ENCODE data around the gene MIA3.
A peak's percentile ranks its signal among the peaks of the same experiment; 100 is the strongest.
"Not testable (repeated sequence)": the region's sequence is repeated elsewhere in the genome, so short reads cannot be mapped to it uniquely, and the experiment has no call there.

Gene MIA3

DNA sequence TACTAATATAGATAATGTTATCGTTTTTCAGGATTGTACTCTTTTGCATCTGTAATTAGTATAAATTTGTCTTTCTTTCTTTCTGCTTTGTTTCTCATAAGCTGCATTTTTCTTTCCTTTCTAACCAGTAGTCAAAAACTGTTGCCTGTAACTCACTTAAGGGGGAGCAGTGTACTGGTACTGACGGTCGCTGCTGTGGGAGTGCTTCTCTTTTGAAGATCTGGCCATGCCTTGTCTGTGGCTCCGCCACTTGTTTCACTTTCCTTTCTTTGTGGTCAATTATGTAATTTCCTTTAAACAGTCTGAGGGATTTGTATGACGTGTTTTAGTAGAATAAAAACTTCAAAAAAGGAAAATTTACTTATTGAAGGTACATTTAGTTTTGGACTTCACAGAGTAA is 37.0 kb downstream of the MIA3 start:
- no peak overlapping the region for H3K4me3 ChIP-seq (replicated peaks in 1 of 2; ENCODE audit: low read depth in 2 of 2, low read length in 2 of 2)

DNA sequence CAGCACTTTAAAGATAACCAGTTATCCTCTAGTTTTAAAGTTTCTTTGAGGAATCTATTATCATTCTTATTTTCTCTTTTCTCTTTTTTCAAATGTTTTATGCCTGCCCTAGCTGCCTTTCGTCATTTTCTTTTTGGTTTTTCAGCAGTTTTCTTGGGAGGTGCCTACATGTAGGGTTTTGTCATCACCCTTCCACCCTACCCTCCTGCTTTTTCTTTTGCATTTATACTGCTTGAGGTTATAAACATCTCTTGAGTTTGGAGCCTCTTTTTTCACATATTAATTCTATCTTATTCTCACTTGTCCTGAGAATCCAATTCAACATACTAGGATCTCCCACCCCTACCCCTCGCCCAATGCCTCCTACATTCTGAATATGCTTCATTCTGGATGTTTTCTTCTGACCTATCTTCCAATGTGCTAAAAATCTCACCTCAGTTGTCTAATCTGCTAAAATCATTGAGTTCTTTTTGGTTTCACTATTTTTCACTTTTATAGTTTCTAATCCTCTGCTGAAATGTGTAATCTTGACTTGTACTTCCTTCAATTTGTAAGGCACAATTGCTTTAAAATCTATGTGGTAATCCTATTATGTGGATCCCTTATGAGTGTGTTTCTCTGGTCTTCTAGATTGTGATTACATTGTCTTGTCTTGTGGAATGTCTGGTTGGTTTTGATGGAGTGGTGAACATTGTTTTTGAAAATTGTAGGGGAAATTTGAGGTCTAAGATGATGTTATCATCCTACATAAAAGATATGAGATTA is 38.7 kb downstream of the MIA3 start:
- TF ChIP-seq CTCF (IDR thresholded peaks at IDR 0.05; ENCODE audit: low read depth, low read length) = no peak
- no peak for DNase-seq (ENCODE audit: low read depth in 2 of 2)
- H3K4me3 ChIP-seq (replicated peaks in 1 of 2; ENCODE audit: low read depth in 2 of 2, low read length in 2 of 2) = no peak overlapping the region

More for the DNA sequence above, 37.0 kb downstream of the MIA3 start:
- peak; percentile 14 to 62 for DNase-seq (ENCODE audit: low read depth in 2 of 2)
- TF ChIP-seq CTCF (IDR thresholded peaks at IDR 0.05; ENCODE audit: low read depth, low read length) = no peak

DNA sequence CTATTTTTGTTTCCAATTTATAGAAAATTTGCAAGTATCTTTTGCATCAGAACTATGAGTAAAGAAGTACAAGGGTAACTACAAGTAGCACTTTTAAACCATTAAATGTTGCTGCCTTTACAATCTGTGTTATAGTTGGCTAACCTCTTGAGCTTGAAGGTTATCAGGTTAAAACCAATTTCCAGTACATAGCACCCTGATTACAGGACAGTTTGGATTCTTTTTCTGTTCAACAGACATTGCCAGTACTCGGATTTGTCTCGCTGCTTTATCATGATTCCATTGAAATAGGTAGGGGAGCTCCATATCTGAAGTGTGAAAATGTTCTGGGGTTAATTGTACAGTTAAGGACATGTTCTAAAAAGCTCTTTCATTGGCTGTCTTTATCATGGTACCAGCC is 40.0 kb downstream of the MIA3 start:
- no peak for DNase-seq (ENCODE audit: low read depth in 2 of 2)
- no peak for TF ChIP-seq CTCF (IDR thresholded peaks at IDR 0.05; ENCODE audit: low read depth, low read length)
- H3K4me3 ChIP-seq (replicated peaks in 1 of 2; ENCODE audit: low read depth in 2 of 2, low read length in 2 of 2) = no peak overlapping the region

DNA sequence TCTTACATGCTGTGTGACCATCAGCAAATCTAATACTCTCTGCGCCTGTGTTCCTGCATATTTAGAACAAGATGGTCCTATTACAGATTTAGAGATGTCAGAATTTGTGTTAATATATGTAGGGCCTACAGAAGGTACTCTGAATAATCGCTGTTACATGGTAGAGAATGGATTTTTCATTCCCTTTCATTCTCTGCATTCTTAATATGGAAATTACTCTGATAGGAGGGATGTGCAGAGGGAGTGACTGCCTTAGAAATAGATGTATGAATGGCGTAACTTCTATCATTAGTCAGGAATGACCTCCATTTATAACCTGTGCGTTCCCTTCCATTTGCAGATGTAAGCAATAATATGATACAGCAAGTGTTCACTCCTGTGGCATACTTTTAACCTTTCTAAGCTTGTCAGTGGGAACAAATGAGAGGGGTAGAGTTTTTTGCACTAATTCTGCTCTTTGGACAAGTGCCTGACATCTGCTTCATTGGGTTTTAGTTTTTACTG is 45.6 kb downstream of the MIA3 start:
- DNase-seq (ENCODE audit: low read depth in 2 of 2) = no peak
- H3K4me3 ChIP-seq (replicated peaks in 1 of 2; ENCODE audit: low read depth in 2 of 2, low read length in 2 of 2) = no peak overlapping the region
- TF ChIP-seq CTCF (IDR thresholded peaks at IDR 0.05; ENCODE audit: low read depth, low read length) = no peak

DNA sequence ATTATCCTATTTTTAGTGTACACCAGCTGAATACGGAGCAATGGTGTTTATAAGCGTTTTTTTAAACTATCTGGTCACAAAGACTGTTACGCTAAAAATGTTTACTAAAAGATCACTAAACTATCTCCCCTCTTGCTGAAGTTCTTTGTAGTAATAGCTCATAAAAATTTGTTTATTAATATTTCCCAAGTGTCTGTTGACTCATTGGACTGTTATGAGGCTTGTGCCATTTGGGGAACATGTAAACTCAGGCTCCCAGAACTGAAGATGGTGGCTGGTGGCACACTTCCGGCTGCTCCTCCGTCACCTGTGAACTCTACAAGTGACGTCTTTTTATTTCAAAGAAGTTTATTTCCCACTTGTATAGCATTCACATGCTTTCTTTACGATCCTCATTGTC is 48.1 kb downstream of the MIA3 start:
- TF ChIP-seq CTCF (IDR thresholded peaks at IDR 0.05; ENCODE audit: low read depth, low read length) = no peak
- DNase-seq (ENCODE audit: low read depth in 2 of 2) = peak in 1 of 2 donors; percentile 48
- H3K4me3 ChIP-seq (replicated peaks in 1 of 2; ENCODE audit: low read depth in 2 of 2, low read length in 2 of 2) = no peak overlapping the region

DNA sequence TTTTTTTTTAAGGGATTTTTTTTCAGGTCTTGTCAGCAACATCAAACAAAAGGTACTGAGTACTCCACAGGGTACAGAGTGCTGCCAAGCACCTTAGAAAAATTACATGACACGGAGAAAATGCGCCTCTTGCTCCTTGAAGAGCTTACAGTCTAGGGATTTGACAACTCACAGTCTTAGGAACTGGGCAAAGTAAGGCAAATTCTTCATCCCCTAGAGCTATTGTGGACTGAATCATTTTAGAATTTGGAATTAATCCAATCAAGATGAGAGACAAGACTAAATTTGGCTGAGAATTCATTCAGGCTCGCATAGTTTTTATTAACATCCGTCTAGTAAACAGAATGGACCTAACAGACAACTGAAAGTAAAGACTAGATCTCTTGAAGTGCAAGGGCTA is 50.3 kb downstream of the MIA3 start:
- H3K4me3 ChIP-seq (replicated peaks in 1 of 2; ENCODE audit: low read depth in 2 of 2, low read length in 2 of 2); DNase-seq (ENCODE audit: low read depth in 2 of 2): not testable (repeated sequence)

- DNase-seq (ENCODE audit: low read depth in 2 of 2) = not testable (repeated sequence)
These were observed 51.2 kb downstream of the MIA3 start for GRCh38 chr1:222669107-222669506.

DNA sequence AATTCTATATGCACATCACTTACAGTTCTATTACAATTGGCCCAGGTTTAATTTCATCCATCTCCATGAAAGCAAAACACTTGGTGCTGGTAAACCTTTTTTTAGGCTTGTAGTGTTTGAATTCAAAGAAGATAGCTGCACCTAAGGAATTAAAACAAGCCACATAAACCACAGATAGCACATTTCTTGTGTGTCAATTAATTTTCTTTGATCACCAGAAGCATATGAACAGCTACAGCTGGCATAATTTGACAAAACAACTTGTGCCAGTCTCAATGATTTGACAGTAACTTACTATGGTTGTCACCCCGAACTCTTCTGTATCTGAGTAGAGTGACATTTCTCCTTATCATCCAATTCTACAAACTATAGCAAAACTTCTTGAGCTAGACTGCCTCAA is 52.2 kb downstream of the MIA3 start:
- DNase-seq (ENCODE audit: low read depth in 2 of 2) = no peak
- no peak for TF ChIP-seq CTCF (IDR thresholded peaks at IDR 0.05; ENCODE audit: low read depth, low read length)
- no peak overlapping the region for H3K4me3 ChIP-seq (replicated peaks in 1 of 2; ENCODE audit: low read depth in 2 of 2, low read length in 2 of 2)

More at GRCh38 chr1:222669107-222669506, 51.2 kb downstream of the MIA3 start:
- H3K4me3 ChIP-seq (replicated peaks in 1 of 2; ENCODE audit: low read depth in 2 of 2, low read length in 2 of 2) = not testable (repeated sequence)
